Measurements from ENCODE around the gene PACSIN1.

- no peak for TF ChIP-seq CTCF (IDR thresholded peaks at IDR 0.05)
- no peak for TF ChIP-seq POLR2A (IDR thresholded peaks at IDR 0.05)
Observed at GRCh38 chr6:34557228-34557627, 91.4 kb downstream of the PACSIN1 start.
